ENCODE results near the gene CNIH1.

- TF ChIP-seq CTCF (IDR thresholded peaks at IDR 0.05; ENCODE audit: insufficient read depth, low read length), result no peak
- no peak for TF ChIP-seq REST (IDR thresholded peaks at IDR 0.05; ENCODE audit: insufficient replicate concordance, low read depth)
These were observed 3.5 kb upstream of the CNIH1 start for GRCh38 chr14:54444681-54445080.

Measured in HL-60 (cell line).